ENCODE data around the gene NAA20.

NAA20 gene

DNA sequence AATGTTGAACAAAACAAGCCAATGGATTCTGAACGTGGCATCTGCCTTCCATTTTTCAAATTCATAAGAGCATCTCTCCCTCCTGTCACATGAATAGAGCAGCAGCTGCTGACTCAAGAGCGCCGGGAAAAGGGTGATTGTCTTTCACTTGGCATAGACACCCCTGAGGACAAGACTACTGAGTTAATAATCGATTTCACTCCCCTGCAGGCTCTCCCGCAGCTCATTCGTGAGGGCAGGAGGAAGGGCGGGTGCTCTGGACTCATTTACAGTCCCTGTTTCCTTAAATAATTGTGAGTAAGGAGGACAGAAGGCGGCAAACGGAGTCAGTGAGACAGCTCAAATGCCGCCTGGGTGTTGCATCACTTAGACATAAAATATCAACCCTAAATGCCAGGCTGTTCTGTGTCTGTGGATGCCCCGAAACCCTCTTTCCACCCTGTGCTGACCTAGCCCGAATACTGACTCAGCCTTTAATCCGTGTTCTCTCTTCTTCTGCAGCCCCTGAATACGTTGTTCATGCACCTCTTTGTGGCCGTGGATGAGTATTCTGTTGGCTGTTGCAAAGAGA is 56.7 kb downstream of the NAA20 start:
- DNase-seq (ENCODE audit: low read depth in 1 of 2, low spot score in 1 of 2), result no peak

- DNase-seq (ENCODE audit: low read depth in 1 of 2, low spot score in 1 of 2), result no peak
Measured at GRCh38 chr20:20075032-20075431, 57.9 kb downstream of the NAA20 start.

DNA sequence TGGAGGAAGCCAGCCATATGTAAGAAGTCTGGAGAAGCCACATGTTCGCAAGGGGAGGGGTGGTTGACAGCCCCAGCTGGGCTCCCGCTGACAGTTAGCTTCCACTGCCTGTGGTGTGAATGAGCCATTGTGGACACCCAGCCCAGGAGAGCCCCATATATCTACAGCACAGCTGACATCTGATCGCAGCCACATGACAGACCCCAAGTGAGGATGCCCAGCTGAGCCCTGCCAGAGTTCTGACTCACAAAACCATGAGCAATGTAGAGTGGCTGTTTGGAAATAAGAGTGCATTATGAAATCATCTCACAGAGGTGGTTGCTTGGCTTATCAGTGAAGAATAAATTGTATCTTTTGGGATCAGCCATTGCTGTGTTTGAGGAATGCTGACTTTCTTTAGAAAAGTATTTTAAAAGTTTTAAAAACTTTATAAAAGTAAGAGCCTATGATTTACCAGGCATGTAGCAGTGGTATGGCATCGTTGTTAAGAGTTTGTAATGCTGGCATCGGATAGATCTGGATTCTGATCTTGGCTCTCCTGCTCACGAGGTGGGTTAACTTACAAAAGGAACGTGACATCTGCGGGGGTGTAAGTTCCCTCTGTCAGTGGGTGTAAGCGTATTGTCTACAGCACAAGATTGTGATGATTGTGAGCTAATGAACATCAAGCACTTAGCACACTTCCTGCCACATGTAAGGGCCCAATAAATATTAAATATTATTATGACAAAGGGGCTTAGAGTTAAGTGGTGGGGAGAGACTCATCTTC is 59.3 kb downstream of the NAA20 start:
- no peak for DNase-seq (ENCODE audit: low read depth in 1 of 2, low spot score in 1 of 2)

DNA sequence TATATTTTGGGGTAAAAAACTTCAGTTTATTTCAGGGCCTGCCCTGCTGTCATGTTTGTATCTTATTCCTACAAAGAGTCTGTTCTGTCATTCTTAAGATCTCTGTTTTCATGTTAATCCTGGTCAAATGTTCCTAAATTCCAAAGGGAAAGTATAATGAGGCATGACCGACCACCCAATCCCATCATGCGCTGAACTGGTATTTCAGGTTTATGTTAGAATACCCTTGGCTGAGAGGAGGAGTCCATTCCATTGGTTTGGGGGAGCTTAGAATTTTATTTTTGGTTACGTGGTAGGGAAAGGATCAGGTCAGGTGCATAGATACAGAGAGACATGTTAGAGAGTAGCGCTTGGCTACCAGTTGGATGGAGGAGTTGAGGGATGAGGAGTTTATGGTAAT is 60.9 kb downstream of the NAA20 start:
- no peak for DNase-seq (ENCODE audit: low read depth in 1 of 2, low spot score in 1 of 2)

DNA sequence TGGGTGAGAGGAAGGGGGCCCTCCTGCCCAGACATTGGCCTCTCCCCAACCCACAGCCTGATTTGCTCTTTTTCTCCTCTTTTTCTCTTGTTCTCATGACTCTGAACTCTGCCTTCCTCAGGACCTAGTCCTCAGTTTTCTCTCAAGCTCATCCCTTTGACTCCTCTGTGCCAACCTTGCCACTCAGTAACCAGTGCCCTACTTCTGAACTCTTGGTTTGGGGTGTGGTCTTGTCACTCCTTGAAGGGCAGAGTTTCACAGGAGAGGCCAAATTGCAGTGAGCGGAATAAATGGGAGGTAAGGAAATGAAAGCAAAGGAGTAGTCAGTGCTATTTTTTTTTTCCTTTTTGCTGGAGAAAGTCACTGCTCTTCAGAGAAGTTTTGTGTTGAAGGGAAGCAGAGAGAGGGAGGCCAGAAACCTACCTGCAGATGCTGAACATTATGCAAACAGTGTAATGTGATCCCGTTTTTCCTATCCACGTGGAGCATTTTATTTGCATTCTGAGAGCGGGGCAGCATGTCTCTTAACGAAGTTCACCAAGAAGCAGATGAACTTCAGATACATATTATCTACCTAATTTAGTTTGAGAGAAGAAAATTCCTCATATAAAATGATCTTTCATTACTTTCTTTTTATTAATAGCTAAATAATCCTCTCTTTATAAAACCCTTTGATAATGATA is 62.1 kb downstream of the NAA20 start:
- no peak for DNase-seq (ENCODE audit: low read depth in 1 of 2, low spot score in 1 of 2)

All from activated CD4-positive, alpha-beta T cell treated with anti-CD3 and anti-CD28 coated beads, Interleukin-2, amount 50 U/mL, for 24 hours (primary cell).